ENCODE results near the gene FBXO9. TPM values are rescaled to one million over a fixed set of nuclear protein-coding genes. Genes with fewer than 3 reads are reported as not detected.

The FBXO9 gene
- total RNA-seq, 5 donors from 2014 or later (not counting 1 experiment from before 2014, with no cell fraction given) = 78.3 to 106 (median 100) TPM

GRCh38 chr6:53119349-53119748 lies 54.1 kb downstream of the FBXO9 start:
- no CpG with 5 or more reads among the region's 1 CpG for WGBS (ENCODE audit: insufficient coverage)
- Mint-ChIP-seq H3K4me3 (no peak overlapping the region), H3K27me3 (peaks cover 0 to 3% of the 10 kb centered on the region in 2 donors), H3K36me3 (peaks cover 2% of the 10 kb centered on the region), H3K27ac (no peak overlapping the region), H3K4me1 (no peaks in the 10 kb centered on the region), H3K9me3 (peaks cover 7 to 8% (median 8%) of the 10 kb centered on the region in 3 donors)
- ATAC-seq (replicated peaks in 1 of 4) (no peak), DNase-seq (no peak)
- no peaks in the 10 kb centered on the region for H3K9me3 ChIP-seq
- no peaks in the 10 kb centered on the region for H3K36me3 ChIP-seq (ENCODE audit: control insufficient read depth in 2 of 2, extremely low read depth in 1 of 2, insufficient read depth in 1 of 2, low read length in 1 of 2)
- no peaks in the 10 kb centered on the region for H3K4me1 ChIP-seq (ENCODE audit: control insufficient read depth in 1 of 2, extremely low read depth in 1 of 2, insufficient read depth in 2 of 2, low read length in 2 of 2)
- no peak overlapping the region for H3K4me3 ChIP-seq (ENCODE audit: control insufficient read depth in 1 of 2, extremely low read depth in 1 of 2, low read length in 1 of 2)
- H3K27me3 ChIP-seq (replicated peaks in 1 of 2; ENCODE audit: control insufficient read depth in 2 of 2, extremely low read depth in 1 of 2, insufficient read depth in 2 of 2, low read length in 1 of 2) = peaks cover 0 to 2% of the 10 kb centered on the region in 2 experiments
- POLR2A ChIA-PET = no interaction called here
- H3K27ac ChIP-seq (ENCODE audit: low read length) = no peak overlapping the region
- CTCF ChIA-PET = interaction anchor here in 1 of 2 donors (0.8 kb wide), 1 partner anchor 263 kb away, joined by 3 read pairs; no protein-coding TSS in a partner anchor

GRCh38 chr6:53119772-53120409 lies 54.7 kb downstream of the FBXO9 start:
- DNase-seq (no peak), ATAC-seq (replicated peaks in 1 of 4) (no peak)
- no peaks in the 10 kb centered on the region for H3K4me1 Mint-ChIP-seq
- peaks cover 7 to 8% (median 7%) of the 10 kb centered on the region in 3 donors for H3K9me3 Mint-ChIP-seq
- Histone ChIP-seq H3K36me3 (ENCODE audit: control insufficient read depth in 2 of 2, extremely low read depth in 1 of 2, insufficient read depth in 1 of 2, low read length in 1 of 2) (no peaks in the 10 kb centered on the region), H3K9me3 (no peaks in the 10 kb centered on the region), H3K27me3 (replicated peaks in 1 of 2; ENCODE audit: control insufficient read depth in 2 of 2, extremely low read depth in 1 of 2, insufficient read depth in 2 of 2, low read length in 1 of 2) (peaks cover 0 to 2% of the 10 kb centered on the region in 2 experiments), H3K4me1 (ENCODE audit: control insufficient read depth in 1 of 2, extremely low read depth in 1 of 2, insufficient read depth in 2 of 2, low read length in 2 of 2) (no peaks in the 10 kb centered on the region), H3K4me3 (ENCODE audit: control insufficient read depth in 1 of 2, extremely low read depth in 1 of 2, low read length in 1 of 2) (no peak overlapping the region), H3K27ac (ENCODE audit: low read length) (no peak overlapping the region)
- H3K4me3 Mint-ChIP-seq = no peak overlapping the region
- WGBS (ENCODE audit: insufficient coverage) = 61% methylated on average over 3 of the region's 4 CpGs
- peaks cover 0 to 3% of the 10 kb centered on the region in 2 donors for H3K27me3 Mint-ChIP-seq
- no peak overlapping the region for H3K27ac Mint-ChIP-seq
- POLR2A ChIA-PET = no interaction called here
- H3K36me3 Mint-ChIP-seq = peaks cover 2% of the 10 kb centered on the region
- CTCF ChIA-PET = no interaction called here

GRCh38 chr6:53124131-53124800 lies 59.1 kb downstream of the FBXO9 start:
- Mint-ChIP-seq H3K4me3 (no peak overlapping the region), H3K27ac (no peak overlapping the region), H3K9me3 (no peaks in the 10 kb centered on the region), H3K36me3 (peaks cover 2% of the 10 kb centered on the region), H3K27me3 (peaks cover 8 to 17% of the 10 kb centered on the region in 2 donors), H3K4me1 (no peaks in the 10 kb centered on the region)
- H3K27ac ChIP-seq (ENCODE audit: low read length) = no peak overlapping the region
- H3K4me1 ChIP-seq (ENCODE audit: control insufficient read depth in 1 of 2, extremely low read depth in 1 of 2, insufficient read depth in 2 of 2, low read length in 2 of 2) = no peaks in the 10 kb centered on the region
- DNase-seq (no peak), ATAC-seq (replicated peaks in 1 of 4) (no peak)
- H3K36me3 ChIP-seq (ENCODE audit: control insufficient read depth in 2 of 2, extremely low read depth in 1 of 2, insufficient read depth in 1 of 2, low read length in 1 of 2) = no peaks in the 10 kb centered on the region
- CTCF ChIA-PET = no interaction called here
- peaks cover 0 to 5% of the 10 kb centered on the region in 2 experiments for H3K27me3 ChIP-seq (replicated peaks in 1 of 2; ENCODE audit: control insufficient read depth in 2 of 2, extremely low read depth in 1 of 2, insufficient read depth in 2 of 2, low read length in 1 of 2)
- no peaks in the 10 kb centered on the region for H3K9me3 ChIP-seq
- no peak overlapping the region for H3K4me3 ChIP-seq (ENCODE audit: control insufficient read depth in 1 of 2, extremely low read depth in 1 of 2, low read length in 1 of 2)
- POLR2A ChIA-PET = no interaction called here
- WGBS (ENCODE audit: insufficient coverage) = 96% methylated on average over 4 of the region's 10 CpGs

- no peak overlapping the region for H3K4me3 ChIP-seq (ENCODE audit: control insufficient read depth in 1 of 2, extremely low read depth in 1 of 2, low read length in 1 of 2)
- Mint-ChIP-seq H3K36me3 (no peaks in the 10 kb centered on the region), H3K4me1 (no peaks in the 10 kb centered on the region), H3K4me3 (no peak overlapping the region), H3K9me3 (no peaks in the 10 kb centered on the region), H3K27ac (no peak overlapping the region), H3K27me3 (peaks cover 8 to 14% of the 10 kb centered on the region in 2 donors)
- ChIA-PET POLR2A (no interaction called here), CTCF (no interaction called here)
- no peaks in the 10 kb centered on the region for H3K9me3 ChIP-seq
- ATAC-seq (replicated peaks in 1 of 4) (no peak), DNase-seq (no peak)
- no peak overlapping the region for H3K27ac ChIP-seq (ENCODE audit: low read length)
- H3K36me3 ChIP-seq (ENCODE audit: control insufficient read depth in 2 of 2, extremely low read depth in 1 of 2, insufficient read depth in 1 of 2, low read length in 1 of 2) = no peaks in the 10 kb centered on the region
- H3K27me3 ChIP-seq (replicated peaks in 1 of 2; ENCODE audit: control insufficient read depth in 2 of 2, extremely low read depth in 1 of 2, insufficient read depth in 2 of 2, low read length in 1 of 2) = peaks cover 0 to 5% of the 10 kb centered on the region in 2 experiments
- no CpG with 5 or more reads among the region's 4 CpGs for WGBS (ENCODE audit: insufficient coverage)
- H3K4me1 ChIP-seq (ENCODE audit: control insufficient read depth in 1 of 2, extremely low read depth in 1 of 2, insufficient read depth in 2 of 2, low read length in 2 of 2) = no peaks in the 10 kb centered on the region
Observed at GRCh38 chr6:53125276-53125675, 60.1 kb downstream of the FBXO9 start.

GRCh38 chr6:53128842-53129241 lies 63.6 kb downstream of the FBXO9 start:
- no peaks in the 10 kb centered on the region for H3K9me3 Mint-ChIP-seq
- no peaks in the 10 kb centered on the region for H3K36me3 Mint-ChIP-seq
- Histone ChIP-seq H3K4me3 (ENCODE audit: control insufficient read depth in 1 of 2, extremely low read depth in 1 of 2, low read length in 1 of 2) (no peak overlapping the region), H3K36me3 (ENCODE audit: control insufficient read depth in 2 of 2, extremely low read depth in 1 of 2, insufficient read depth in 1 of 2, low read length in 1 of 2) (no peaks in the 10 kb centered on the region), H3K4me1 (ENCODE audit: control insufficient read depth in 1 of 2, extremely low read depth in 1 of 2, insufficient read depth in 2 of 2, low read length in 2 of 2) (no peaks in the 10 kb centered on the region), H3K9me3 (no peaks in the 10 kb centered on the region), H3K27ac (ENCODE audit: low read length) (no peak overlapping the region), H3K27me3 (replicated peaks in 1 of 2; ENCODE audit: control insufficient read depth in 2 of 2, extremely low read depth in 1 of 2, insufficient read depth in 2 of 2, low read length in 1 of 2) (peaks cover 0 to 11% of the 10 kb centered on the region in 2 experiments)
- ATAC-seq (replicated peaks in 1 of 4) (no peak), DNase-seq (no peak)
- H3K27me3 Mint-ChIP-seq = peaks cover 13 to 17% of the 10 kb centered on the region in 2 donors
- no CpG with 5 or more reads among the region's 5 CpGs for WGBS (ENCODE audit: insufficient coverage)
- ChIA-PET POLR2A (interaction anchor here (0.7 kb wide), 2 partner anchors 201 to 312 kb away, joined by 6 to 13 read pairs; no protein-coding TSS in a partner anchor), CTCF (interaction anchor here (0.6 kb wide), 2 partner anchors 31 to 35 kb away, joined by 3 to 4 read pairs; no protein-coding TSS in a partner anchor)
- no peaks in the 10 kb centered on the region for H3K4me1 Mint-ChIP-seq
- no peak overlapping the region for H3K4me3 Mint-ChIP-seq
- H3K27ac Mint-ChIP-seq = no peak overlapping the region

GRCh38 chr6:53130569-53131290 lies 65.5 kb downstream of the FBXO9 start:
- WGBS (ENCODE audit: insufficient coverage) = 94% methylated on average over 3 of the region's 6 CpGs

More at GRCh38 chr6:53130569-53131290, 65.5 kb downstream of the FBXO9 start:
- Mint-ChIP-seq H3K4me3 (no peak overlapping the region), H3K27me3 (peaks cover 13 to 20% of the 10 kb centered on the region in 2 donors), H3K27ac (no peak overlapping the region), H3K36me3 (no peaks in the 10 kb centered on the region), H3K4me1 (peaks cover 0 to 3% (median 0%) of the 10 kb centered on the region in 3 donors), H3K9me3 (no peaks in the 10 kb centered on the region)
- Histone ChIP-seq H3K4me3 (ENCODE audit: control insufficient read depth in 1 of 2, extremely low read depth in 1 of 2, low read length in 1 of 2) (no peak overlapping the region), H3K9me3 (no peaks in the 10 kb centered on the region), H3K27ac (ENCODE audit: low read length) (no peak overlapping the region), H3K27me3 (replicated peaks in 1 of 2; ENCODE audit: control insufficient read depth in 2 of 2, extremely low read depth in 1 of 2, insufficient read depth in 2 of 2, low read length in 1 of 2) (peaks cover 0 to 11% of the 10 kb centered on the region in 2 experiments), H3K4me1 (ENCODE audit: control insufficient read depth in 1 of 2, extremely low read depth in 1 of 2, insufficient read depth in 2 of 2, low read length in 2 of 2) (no peaks in the 10 kb centered on the region), H3K36me3 (ENCODE audit: control insufficient read depth in 2 of 2, extremely low read depth in 1 of 2, insufficient read depth in 1 of 2, low read length in 1 of 2) (no peaks in the 10 kb centered on the region)
- no peak for DNase-seq
- POLR2A ChIA-PET = interaction anchor here in 1 of 2 donors (0.7 kb wide), 1 partner anchor 10 kb away, joined by 3 read pairs; no protein-coding TSS in a partner anchor
- CTCF ChIA-PET = no interaction called here
- ATAC-seq (replicated peaks in 1 of 4) = no peak

Measured in T-cell (primary cell).